ENCODE measurements around the gene APOBEC3A. TPM values are rescaled to one million over a fixed set of nuclear protein-coding genes. Genes with fewer than 3 reads are reported as not detected.

Gene APOBEC3A
- total RNA-seq, 3 donors from 2014 or later, result 0.92 to 23.6 (median 2.5) TPM

GRCh38 chr22:38938221-38938620, 19.2 kb upstream of the APOBEC3A start:
- TF ChIP-seq, protein P1, sequence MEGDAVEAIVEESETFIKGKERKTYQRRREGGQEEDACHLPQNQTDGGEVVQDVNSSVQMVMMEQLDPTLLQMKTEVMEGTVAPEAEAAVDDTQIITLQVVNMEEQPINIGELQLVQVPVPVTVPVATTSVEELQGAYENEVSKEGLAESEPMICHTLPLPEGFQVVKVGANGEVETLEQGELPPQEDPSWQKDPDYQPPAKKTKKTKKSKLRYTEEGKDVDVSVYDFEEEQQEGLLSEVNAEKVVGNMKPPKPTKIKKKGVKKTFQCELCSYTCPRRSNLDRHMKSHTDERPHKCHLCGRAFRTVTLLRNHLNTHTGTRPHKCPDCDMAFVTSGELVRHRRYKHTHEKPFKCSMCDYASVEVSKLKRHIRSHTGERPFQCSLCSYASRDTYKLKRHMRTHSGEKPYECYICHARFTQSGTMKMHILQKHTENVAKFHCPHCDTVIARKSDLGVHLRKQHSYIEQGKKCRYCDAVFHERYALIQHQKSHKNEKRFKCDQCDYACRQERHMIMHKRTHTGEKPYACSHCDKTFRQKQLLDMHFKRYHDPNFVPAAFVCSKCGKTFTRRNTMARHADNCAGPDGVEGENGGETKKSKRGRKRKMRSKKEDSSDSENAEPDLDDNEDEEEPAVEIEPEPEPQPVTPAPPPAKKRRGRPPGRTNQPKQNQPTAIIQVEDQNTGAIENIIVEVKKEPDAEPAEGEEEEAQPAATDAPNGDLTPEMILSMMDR (IDR thresholded peaks at IDR 0.05), result no peak
- H3K9me3 ChIP-seq, result no peaks in the 10 kb centered on the region
- H3K4me1 ChIP-seq (ENCODE audit: low read depth), result peaks cover 19% of the 10 kb centered on the region
- ATAC-seq (no peak), DNase-seq (no peak)
- intact Hi-C loops (cut with DNase I, micrococcal nuclease), result no loop called here
- H3K36me3 ChIP-seq (ENCODE audit: low read depth), result no peaks in the 10 kb centered on the region
- no peak overlapping the region for H3K4me3 ChIP-seq

DNA sequence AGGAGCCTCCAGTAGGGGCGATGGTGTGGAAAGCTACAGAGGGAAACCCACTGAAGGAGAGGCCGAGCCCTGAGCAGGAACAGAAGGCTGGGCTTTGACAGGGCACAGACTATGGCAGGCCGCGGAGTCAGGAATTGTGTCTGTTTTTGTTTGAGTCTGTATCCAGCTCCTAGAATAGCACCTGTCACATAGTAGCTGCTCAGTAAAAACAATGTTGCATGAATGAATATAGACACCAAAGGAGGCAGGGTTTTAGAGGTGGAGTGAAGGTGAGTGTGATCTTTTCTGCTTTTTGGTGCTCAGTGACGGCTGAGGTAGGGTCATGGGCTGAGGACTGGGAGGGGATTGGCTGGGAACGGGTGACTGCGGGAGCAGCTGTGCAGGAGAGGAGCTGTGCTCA, 18.5 kb upstream of the APOBEC3A start:
- H3K4me3 ChIP-seq, result no peak overlapping the region
- intact Hi-C loops (cut with DNase I, micrococcal nuclease), result no loop called here
- ATAC-seq, result no peak
- H3K9me3 ChIP-seq, result no peaks in the 10 kb centered on the region
- TF ChIP-seq, protein P1 (IDR thresholded peaks at IDR 0.05), result no peak
- DNase-seq, result no peak
- peaks cover 17% of the 10 kb centered on the region for H3K4me1 ChIP-seq (ENCODE audit: low read depth)
- H3K36me3 ChIP-seq (ENCODE audit: low read depth), result no peaks in the 10 kb centered on the region

- TF ChIP-seq, protein P1 (IDR thresholded peaks at IDR 0.05), result no peak
- intact Hi-C loops (cut with DNase I, micrococcal nuclease), result no loop called here
- Histone ChIP-seq H3K36me3 (ENCODE audit: low read depth) (no peaks in the 10 kb centered on the region), H3K4me3 (no peak overlapping the region), H3K4me1 (ENCODE audit: low read depth) (peaks cover 2% of the 10 kb centered on the region), H3K9me3 (no peaks in the 10 kb centered on the region)
- no peak for ATAC-seq
- DNase-seq, result no peak
Observed at GRCh38 chr22:38940811-38941384, 16.5 kb upstream of the APOBEC3A start.

DNA sequence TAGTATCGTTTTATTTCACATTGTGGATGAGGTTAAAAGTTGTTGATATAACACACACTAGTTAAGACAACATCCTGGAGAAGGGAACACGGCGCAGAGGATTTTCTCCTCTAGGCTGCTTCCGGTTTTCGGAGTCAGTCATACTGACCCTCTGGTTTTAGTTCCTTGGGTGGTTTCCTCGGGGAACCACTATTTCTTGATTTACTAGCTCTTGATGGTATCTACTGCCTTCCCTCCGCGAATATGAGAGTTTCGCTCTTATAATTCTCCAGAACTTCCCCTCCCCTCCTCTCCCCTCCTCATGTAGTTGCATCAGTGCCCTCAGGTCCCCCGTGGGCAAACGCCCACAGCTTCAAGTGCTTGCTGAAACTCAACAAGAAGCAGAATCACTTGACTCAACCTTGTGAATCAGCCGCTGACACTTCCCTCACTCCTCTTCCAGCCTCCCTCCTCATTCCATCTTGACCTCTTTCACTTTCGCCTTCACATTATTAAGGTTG, 15.9 kb upstream of the APOBEC3A start:
- Histone ChIP-seq H3K9me3 (no peaks in the 10 kb centered on the region), H3K36me3 (ENCODE audit: low read depth) (no peaks in the 10 kb centered on the region), H3K4me1 (ENCODE audit: low read depth) (no peaks in the 10 kb centered on the region), H3K4me3 (no peak overlapping the region)
- TF ChIP-seq, protein P1 (IDR thresholded peaks at IDR 0.05), result no peak
- ATAC-seq (peak; percentile 34), DNase-seq (peak in 1 of 3 donors; percentile 48)
- intact Hi-C loops (cut with DNase I, micrococcal nuclease), result no loop called here

DNA sequence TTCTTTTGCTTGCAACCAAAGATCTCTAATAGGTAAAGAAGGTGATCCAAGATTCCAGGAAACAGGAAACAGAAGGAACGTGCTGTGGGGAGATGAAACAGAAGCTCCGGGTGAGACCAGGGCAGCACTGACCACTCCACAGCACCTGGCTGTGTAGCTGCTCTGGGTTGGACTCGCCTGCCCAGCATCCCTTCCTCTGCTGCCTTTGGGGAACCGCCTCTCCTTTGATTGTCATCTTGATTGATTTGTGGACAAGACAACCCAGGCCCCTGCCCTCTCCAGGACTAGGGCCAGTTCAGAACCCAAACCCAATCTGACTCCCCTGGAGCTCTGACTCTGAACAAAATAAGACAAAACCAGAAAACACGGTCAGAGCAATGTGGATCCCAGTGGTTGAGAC, 14.7 kb upstream of the APOBEC3A start:
- DNase-seq (no peak), ATAC-seq (no peak)
- Histone ChIP-seq H3K4me3 (no peak overlapping the region), H3K4me1 (ENCODE audit: low read depth) (no peaks in the 10 kb centered on the region), H3K9me3 (no peaks in the 10 kb centered on the region), H3K36me3 (ENCODE audit: low read depth) (no peaks in the 10 kb centered on the region)
- TF ChIP-seq, protein P1 (IDR thresholded peaks at IDR 0.05), result no peak
- intact Hi-C loops (cut with DNase I, micrococcal nuclease), result no loop called here

All from mucosa of descending colon (tissue), 3 donors.